SK-N-SH (cell line): ENCODE results near the gene LPP. TPM values are rescaled to one million over a fixed set of nuclear protein-coding genes. Genes with fewer than 3 reads are reported as not detected.
A peak's percentile ranks its signal among the peaks of the same experiment; 100 is the strongest.

ENCODE experiments used
- CTCF ChIA-PET: fragments of 300-600, 350-600 bp; formaldehyde crosslinking; extraction: SDS; loops from one replicate; lab custom pipeline; 2021; lab: Yijun Ruan, JAX
- POLR2A ChIA-PET: fragments of 350-600 bp; sonication (Branson Sonifier 250); formaldehyde crosslinking; extraction: SDS; loops from one replicate; lab custom pipeline; 2020; ENCODE audit warnings: antibody characterized with exemption, inconsistent platforms; lab: Yijun Ruan, JAX
- DNase-seq: peaks from one replicate; pipeline ENCODE4 v3.0.0; 2012
- H2AFZ ChIP-seq: fragments of 200-600 bp; sonication (generic); 2 replicates; pipeline ENCODE4 v1.8.1; 2016; ENCODE audit warnings: antibody characterized with exemption, mild to moderate bottlenecking, low read depth
- H3F3A ChIP-seq: fragments of 200-600 bp; sonication (generic); replicated peaks from 2 replicates; pipeline ENCODE3; 2016; ENCODE audit warnings: antibody characterized with exemption, mild to moderate bottlenecking; ENCODE audit not compliant: insufficient read depth
- H3K27ac ChIP-seq, 2 experiments: fragments of 200-500 bp in 1 of 2; fragments of 200-600 bp in 1 of 2; sonication (Bioruptor generic) in 1 of 2; sonication (generic), shearing (Covaris generic) in 1 of 2; 2 replicates each; pipeline versions ENCODE4 v1.5.1 to v1.6.1; 2014 to 2016; ENCODE audit warnings: low read depth in 2 of 2, inconsistent platforms in 1 of 2, low read length in 1 of 2, mild to moderate bottlenecking in 1 of 2, mixed read lengths in 1 of 2
- H3K27me3 ChIP-seq: fragments of 200-600 bp; sonication (generic), shearing (Covaris generic); 2 replicates; pipeline ENCODE4 v1.6.1; 2016; ENCODE audit warnings: mixed run types; ENCODE audit not compliant: insufficient read depth
- H3K36me3 ChIP-seq, 2 experiments: fragments of 200-500 bp in 1 of 2; fragments of 200-600 bp in 1 of 2; sonication (Bioruptor generic) in 1 of 2; sonication (generic) in 1 of 2; replicated peaks in 1 of 2; 2 replicates each; pipeline versions ENCODE3 to v1.5.1; 2014 to 2016; ENCODE audit warnings: low read length in 1 of 2, mild to moderate bottlenecking in 1 of 2; ENCODE audit not compliant: insufficient read depth in 2 of 2, control insufficient read depth in 1 of 2
- H3K4me1 ChIP-seq, 2 experiments: fragments of 200-500 bp in 1 of 2; fragments of 200-600 bp in 1 of 2; sonication (Bioruptor generic) in 1 of 2; sonication (generic), shearing (Covaris generic) in 1 of 2; 2 replicates each; pipeline versions ENCODE4 v1.5.1 to v1.6.1; 2014 to 2016; ENCODE audit warnings: low read depth in 1 of 2, low read length in 1 of 2, mixed run types in 1 of 2; ENCODE audit not compliant: insufficient read depth in 2 of 2, control insufficient read depth in 1 of 2
- H3K4me2 ChIP-seq: fragments of 200-600 bp; sonication (generic), shearing (Covaris generic); 2 replicates; pipeline ENCODE4 v1.6.1; 2017; ENCODE audit warnings: mixed run types
- H3K4me3 ChIP-seq, 2 experiments: fragments of 200-500 bp in 1 of 2; fragments of 200-600 bp in 1 of 2; sonication (Bioruptor generic) in 1 of 2; sonication (generic), shearing (Covaris generic) in 1 of 2; 2 replicates each; pipeline versions ENCODE4 v1.5.1 to v1.8.1; 2014 to 2016; ENCODE audit warnings: low read depth in 2 of 2, inconsistent platforms in 1 of 2, low read length in 1 of 2, mild to moderate bottlenecking in 1 of 2, mixed read lengths in 1 of 2, moderate library complexity in 1 of 2
- H3K79me2 ChIP-seq: fragments of 200-600 bp; sonication (generic); 2 replicates; pipeline ENCODE4 v1.8.1; 2017; ENCODE audit warnings: mild to moderate bottlenecking; ENCODE audit not compliant: insufficient read depth
- H3K9ac ChIP-seq: fragments of 200-600 bp; sonication (generic); 2 replicates; pipeline ENCODE4 v1.6.1; 2017; ENCODE audit warnings: mixed run types
- H3K9me2 ChIP-seq: fragments of 200-600 bp; sonication (generic); 2 replicates; pipeline ENCODE4 v1.6.1; 2017; ENCODE audit warnings: mixed run types
- H3K9me3 ChIP-seq: fragments of 200-600 bp; sonication (generic); 2 replicates; pipeline ENCODE4 v1.6.1; 2017; ENCODE audit warnings: mixed run types, mild to moderate bottlenecking, moderate library complexity
- H4K20me1 ChIP-seq: fragments of 200-600 bp; sonication (generic); 2 replicates; pipeline ENCODE4 v1.6.1; 2017; ENCODE audit warnings: mild to moderate bottlenecking, mixed run types; ENCODE audit not compliant: insufficient read depth
- EP300 ChIP-seq, 2 experiments: IDR thresholded peaks; 2 replicates each; pipeline versions ENCODE4 v1.4.0 to v1.6.1; 2012; ENCODE audit warnings: borderline replicate concordance in 1 of 2, low read depth in 1 of 2, low read length in 1 of 2
- EZH2phosphoT487 ChIP-seq: fragments of 200-600 bp; sonication (generic); IDR thresholded peaks from 2 replicates; pipeline ENCODE4 v1.6.1; 2017; ENCODE audit warnings: low read depth, mixed run types, mild to moderate bottlenecking, antibody characterized with exemption, moderate library complexity, borderline replicate concordance
- IRF3 ChIP-seq: fragments of 150-350 bp; IDR thresholded peaks from 2 replicates; pipeline ENCODE4 v1.6.1; 2016; ENCODE audit warnings: mild to moderate bottlenecking, low read depth, low read length
- MXI1 ChIP-seq: IDR thresholded peaks from 2 replicates; pipeline ENCODE4 v1.6.1; 2012; ENCODE audit warnings: mild to moderate bottlenecking, low read depth, low read length, improper control_type of control experiment
- PBX3 ChIP-seq: IDR thresholded peaks from 2 replicates; pipeline ENCODE4; 2012
- REST ChIP-seq: IDR thresholded peaks from 2 replicates; pipeline ENCODE4 v1.6.1; 2012; ENCODE audit warnings: mild to moderate bottlenecking, low read depth, low read length, moderate library complexity
- RFX5 ChIP-seq: IDR thresholded peaks from 2 replicates; pipeline ENCODE4 v1.6.1; 2012; ENCODE audit warnings: mild to moderate bottlenecking, improper control_type of control experiment, low read length
- SIN3A ChIP-seq: IDR thresholded peaks from 2 replicates; pipeline ENCODE4 v1.6.1; 2012; ENCODE audit warnings: low read depth, mild to moderate bottlenecking, low read length, moderate library complexity, borderline replicate concordance
- TCF12 ChIP-seq: IDR thresholded peaks from 2 replicates; pipeline ENCODE4 v1.4.0; 2012
- TEAD4 ChIP-seq: IDR thresholded peaks from 2 replicates; pipeline ENCODE4 v1.4.0; 2012; ENCODE audit warnings: mild to moderate bottlenecking, borderline replicate concordance; ENCODE audit not compliant: insufficient read depth
- USF1 ChIP-seq: IDR thresholded peaks from 2 replicates; pipeline ENCODE4 v1.4.0; 2012; ENCODE audit warnings: low read depth, borderline replicate concordance
- YY1 ChIP-seq: IDR thresholded peaks from 2 replicates; pipeline ENCODE4 v1.4.0; 2012; ENCODE audit warnings: low read depth, mild to moderate bottlenecking
- WGBS: methylation state at CpG from one replicate; pipeline ENCODE4 v1.1.6; 2017; ENCODE audit warnings: low lambda C conversion rate; 5-methylcytosine and 5-hydroxymethylcytosine counted together
- polyA plus RNA-seq, 3 experiments: library from polyadenylated mRNA; depleted of rRNA; stranded (reverse); fragments of >200 nt; gene quantifications; 2 replicates each; pipeline ENCODE4 v1.2.3, GENCODE V29; 2012

The LPP gene
- polyA plus RNA-seq, 1 of the 3 experiments (the other 2 are of a cell fraction): 6.6 TPM

- Histone ChIP-seq H3K9me3 (no peaks in the 10 kb centered on the region), H2AFZ (no peak overlapping the region), H3K9me2 (no peaks in the 10 kb centered on the region), H3K4me3 (no peak overlapping the region), H3K36me3 (peaks cover 0 to 8% of the 10 kb centered on the region in 2 experiments), H3K4me2 (peak overlapping the region; percentile 41; the same call in 1 of the 2 replicates), H3K4me1 (peaks cover 0 to 15% of the 10 kb centered on the region in 2 experiments; a peak in 3 of 4 replicates), H3K27me3 (no peaks in the 10 kb centered on the region), H3K79me2 (peaks cover 40% of the 10 kb centered on the region), H3F3A (peaks cover 27% of the 10 kb centered on the region), H3K9ac (no peak overlapping the region), H3K27ac (peak overlapping the region; percentile 34 to 78; a peak in 3 of 4 replicates), H4K20me1 (peaks cover 7% of the 10 kb centered on the region; the same call in 1 of the 2 replicates)
- 15% methylated on average over 2 of the region's 2 CpGs for WGBS
- no peak for DNase-seq
- CTCF ChIA-PET: no interaction called here
- TF ChIP-seq PBX3 (0 out of 2 replicates have a peak, but pooled peaks have one; percentile 1), SIN3A (no peak), YY1 (no peak), USF1 (no peak), EZH2phosphoT487 (no peak), RFX5 (no peak), REST (no peak), TEAD4 (0 out of 2 replicates have a peak, but pooled peaks have one; percentile 6), MXI1 (no peak), IRF3 (no peak), TCF12 (peak; percentile 19; the same call in 1 of the 2 replicates), EP300 (IDR thresholded peaks at IDR 0.05; ENCODE audit: borderline replicate concordance in 1 of 2, low read depth in 1 of 2, low read length in 1 of 2) (peak in 1 of 2 experiments; percentile 7; a peak in 1 of 4 replicates)
- POLR2A ChIA-PET: no interaction called here
These were observed 405.1 kb downstream of the LPP start for GRCh38 chr3:188559072-188559429.
